Activated T-cell treated with anti-CD3 and anti-CD28 coated beads, Interleukin-2, amount 50 U/mL, for 48 hours (primary cell): ENCODE data around the gene NFIA.

Experiments used
- DNase-seq, 2 experiments: peaks; one replicate each; pipeline ENCODE4 v3.0.0-alpha.2; 2020

The NFIA gene

GRCh38 chr1:61348025-61348665 is 265.8 kb downstream of the NFIA start:
- no peak for DNase-seq

- no peak for DNase-seq
Observed at GRCh38 chr1:61352845-61353435, 270.6 kb downstream of the NFIA start.

- no peak for DNase-seq
Observed at GRCh38 chr1:61353797-61354406, 271.5 kb downstream of the NFIA start.

- no peak for DNase-seq
Observed at GRCh38 chr1:61356016-61356415, 273.7 kb downstream of the NFIA start.

- no peak for DNase-seq
Observed at GRCh38 chr1:61356995-61357394, 274.6 kb downstream of the NFIA start.

GRCh38 chr1:61357539-61357938 is 275.2 kb downstream of the NFIA start:
- DNase-seq = no peak

GRCh38 chr1:61358770-61359455 is 276.6 kb downstream of the NFIA start:
- no peak for DNase-seq

GRCh38 chr1:61361931-61362330 is 279.6 kb downstream of the NFIA start:
- DNase-seq = no peak

- no peak for DNase-seq
Observed at GRCh38 chr1:61362351-61362750, 280.0 kb downstream of the NFIA start.

GRCh38 chr1:61368366-61368765 is 286.0 kb downstream of the NFIA start:
- DNase-seq = no peak

GRCh38 chr1:61368876-61369275 is 286.5 kb downstream of the NFIA start:
- DNase-seq = no peak

GRCh38 chr1:61370177-61370912 is 288.0 kb downstream of the NFIA start:
- DNase-seq = no peak

GRCh38 chr1:61370913-61371279 is 288.5 kb downstream of the NFIA start:
- DNase-seq = no peak

- DNase-seq = no peak
Observed at GRCh38 chr1:61372944-61373343, 290.6 kb downstream of the NFIA start.

- DNase-seq = no peak
Observed at GRCh38 chr1:61374156-61374555, 291.8 kb downstream of the NFIA start.

GRCh38 chr1:61375082-61375880 is 292.9 kb downstream of the NFIA start:
- no peak for DNase-seq

GRCh38 chr1:61376151-61376550 is 293.8 kb downstream of the NFIA start:
- DNase-seq = no peak

GRCh38 chr1:61377242-61377958 is 295.0 kb downstream of the NFIA start:
- DNase-seq = no peak

- no peak for DNase-seq
Observed at GRCh38 chr1:61378494-61379180, 296.3 kb downstream of the NFIA start.

- no peak for DNase-seq
Observed at GRCh38 chr1:61379693-61380092, 297.3 kb downstream of the NFIA start.

- DNase-seq = no peak
Observed at GRCh38 chr1:61380561-61380960, 298.2 kb downstream of the NFIA start.
